Measurements from ENCODE around the gene GNB1. TPM values are rescaled to one million over a fixed set of nuclear protein-coding genes. Genes with fewer than 3 reads are reported as not detected.

Gene GNB1
- total RNA-seq, 1 experiment from 2014 or later = 400 TPM

- Histone ChIP-seq H3K27me3 (ENCODE audit: insufficient read depth, low read length) (no peaks in the 10 kb centered on the region; the same call in none of the 2 replicates), H3K79me2 (ENCODE audit: insufficient read depth, low read length) (peaks cover 26% of the 10 kb centered on the region; the same call in 1 of the 2 replicates), H3K27ac (ENCODE audit: insufficient read length, low read depth, low read length) (no peak overlapping the region), H4K8ac (replicated peaks; ENCODE audit: insufficient read length, low read depth, low read length) (no peak overlapping the region), H2BK15ac (ENCODE audit: low read depth, low read length) (no peak overlapping the region), H3K23me2 (ENCODE audit: insufficient read length, low read depth, low read length, poor library complexity, severe bottlenecking) (peaks cover 6% of the 10 kb centered on the region), H2BK120ac (ENCODE audit: low read depth, low read length, poor library complexity, severe bottlenecking) (no peak overlapping the region), H3K79me1 (ENCODE audit: insufficient read depth, low read depth, low read length, poor library complexity, severe bottlenecking) (no peaks in the 10 kb centered on the region), H3K9ac (ENCODE audit: extremely low read depth, insufficient read length, low read length) (peak overlapping the region; percentile 45), H2AK5ac (ENCODE audit: insufficient read length, low read length) (no peak overlapping the region), H3K4me1 (ENCODE audit: insufficient read depth, low read length) (peaks cover 5% of the 10 kb centered on the region; the same call in 1 of the 2 replicates), H3K23ac (ENCODE audit: insufficient read length, low read depth, low read length) (no peak overlapping the region), H3K4ac (ENCODE audit: low read depth, low read length) (no peak overlapping the region), H3K56ac (ENCODE audit: insufficient read length, low read depth, low read length) (no peak overlapping the region), H3K9me3 (ENCODE audit: control insufficient read depth, low read depth, low read length) (no peaks in the 10 kb centered on the region), H3K18ac (ENCODE audit: insufficient read length, low read depth, low read length) (no peak overlapping the region), H3T11ph (ENCODE audit: low read length) (no peak overlapping the region), H4K91ac (ENCODE audit: insufficient read length, low read depth, low read length) (no peak overlapping the region), H2BK5ac (ENCODE audit: insufficient read length, low read length) (no peak overlapping the region), H4K20me1 (ENCODE audit: control insufficient read depth, insufficient read depth, insufficient read length) (no peaks in the 10 kb centered on the region), H4K5ac (ENCODE audit: insufficient read length, low read depth, low read length) (no peak overlapping the region), H2BK20ac (ENCODE audit: low read depth, low read length, poor library complexity, severe bottlenecking) (no peak overlapping the region), H2AFZ (ENCODE audit: low read length) (no peak overlapping the region), H2BK12ac (ENCODE audit: insufficient read length, low read depth, low read length) (no peak overlapping the region), H3K14ac (ENCODE audit: insufficient read depth, low read length) (no peak overlapping the region), H3K4me2 (ENCODE audit: insufficient read depth, insufficient read length, low read length) (peak overlapping the region; percentile 70)
- Mint-ChIP-seq H3K27me3 (ENCODE audit: low read depth) (peaks cover 8% of the 10 kb centered on the region), H3K4me3 (peak overlapping the region; percentile 70 to 85), H3K36me3 (ENCODE audit: insufficient read depth in 1 of 3, low read depth in 3 of 3) (peaks cover under 1 to 5% (median 5%) of the 10 kb centered on the region in 3 experiments; a peak in 5 of 7 replicates), H3K27ac (peak overlapping the region in 2 of 3 experiments; percentile 25 to 42; a peak in 2 of 7 replicates), H3K4me1 (peaks cover 42 to 50% of the 10 kb centered on the region in 2 experiments), H3K9me3 (no peaks in the 10 kb centered on the region; a peak in 1 of 5 replicates)
- no CpG with 5 or more reads among the region's 21 CpGs for WGBS (ENCODE audit: extremely low coverage, insufficient read length, low lambda C conversion rate)
- no peak for DNase-seq
- TF ChIP-seq CTCF (conservative IDR thresholded peaks at IDR 0.05) = no peak
These were observed 1.3 kb upstream of the GNB1 start for GRCh38 chr1:1892079-1892762.

Measured in H9 (cell line).